GM06990 (cell line): Measurements from ENCODE around the gene TAF3.

Experiments
- DNase-seq: peaks from one replicate; pipeline ENCODE4 v3.0.0-alpha.2; 2011; ENCODE audit not compliant: insufficient read length; ENCODE audit errors: extremely low read depth
- H3K27me3 ChIP-seq: replicated peaks from 2 replicates; pipeline ENCODE4 v1.6.0; 2011; ENCODE audit warnings: low read length; ENCODE audit not compliant: control insufficient read depth, insufficient read depth
- H3K36me3 ChIP-seq: 2 replicates; pipeline ENCODE4 v1.5.1; 2011; ENCODE audit warnings: low read length; ENCODE audit not compliant: control insufficient read depth, insufficient read depth
- H3K4me3 ChIP-seq: replicated peaks from 2 replicates; pipeline ENCODE4 v1.5.1; 2011; ENCODE audit warnings: low read depth, mild to moderate bottlenecking, control low read depth, low read length
- TF ChIP-seq, protein P1 (sequence below): IDR thresholded peaks from 2 replicates; pipeline ENCODE4 v1.5.1; 2011; ENCODE audit warnings: low read length, control low read depth, mild to moderate bottlenecking, inconsistent platforms; ENCODE audit not compliant: insufficient read depth, poor library complexity, severe bottlenecking

Gene TAF3

GRCh38 chr10:8047452-8048280 lies 229.4 kb downstream of the TAF3 start:
- DNase-seq: peak; percentile 52
- TF ChIP-seq, protein P1, sequence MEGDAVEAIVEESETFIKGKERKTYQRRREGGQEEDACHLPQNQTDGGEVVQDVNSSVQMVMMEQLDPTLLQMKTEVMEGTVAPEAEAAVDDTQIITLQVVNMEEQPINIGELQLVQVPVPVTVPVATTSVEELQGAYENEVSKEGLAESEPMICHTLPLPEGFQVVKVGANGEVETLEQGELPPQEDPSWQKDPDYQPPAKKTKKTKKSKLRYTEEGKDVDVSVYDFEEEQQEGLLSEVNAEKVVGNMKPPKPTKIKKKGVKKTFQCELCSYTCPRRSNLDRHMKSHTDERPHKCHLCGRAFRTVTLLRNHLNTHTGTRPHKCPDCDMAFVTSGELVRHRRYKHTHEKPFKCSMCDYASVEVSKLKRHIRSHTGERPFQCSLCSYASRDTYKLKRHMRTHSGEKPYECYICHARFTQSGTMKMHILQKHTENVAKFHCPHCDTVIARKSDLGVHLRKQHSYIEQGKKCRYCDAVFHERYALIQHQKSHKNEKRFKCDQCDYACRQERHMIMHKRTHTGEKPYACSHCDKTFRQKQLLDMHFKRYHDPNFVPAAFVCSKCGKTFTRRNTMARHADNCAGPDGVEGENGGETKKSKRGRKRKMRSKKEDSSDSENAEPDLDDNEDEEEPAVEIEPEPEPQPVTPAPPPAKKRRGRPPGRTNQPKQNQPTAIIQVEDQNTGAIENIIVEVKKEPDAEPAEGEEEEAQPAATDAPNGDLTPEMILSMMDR: no peak
- Histone ChIP-seq H3K4me3 (peak overlapping the region; percentile 44), H3K27me3 (peaks cover 4% of the 10 kb centered on the region), H3K36me3 (no peaks in the 10 kb centered on the region)

GRCh38 chr10:8048281-8049008 lies 230.1 kb downstream of the TAF3 start:
- TF ChIP-seq, protein P1: no peak
- H3K36me3 ChIP-seq: no peaks in the 10 kb centered on the region
- peaks cover 4% of the 10 kb centered on the region for H3K27me3 ChIP-seq
- DNase-seq: peak; percentile 67
- peak overlapping the region; percentile 44 for H3K4me3 ChIP-seq

DNA sequence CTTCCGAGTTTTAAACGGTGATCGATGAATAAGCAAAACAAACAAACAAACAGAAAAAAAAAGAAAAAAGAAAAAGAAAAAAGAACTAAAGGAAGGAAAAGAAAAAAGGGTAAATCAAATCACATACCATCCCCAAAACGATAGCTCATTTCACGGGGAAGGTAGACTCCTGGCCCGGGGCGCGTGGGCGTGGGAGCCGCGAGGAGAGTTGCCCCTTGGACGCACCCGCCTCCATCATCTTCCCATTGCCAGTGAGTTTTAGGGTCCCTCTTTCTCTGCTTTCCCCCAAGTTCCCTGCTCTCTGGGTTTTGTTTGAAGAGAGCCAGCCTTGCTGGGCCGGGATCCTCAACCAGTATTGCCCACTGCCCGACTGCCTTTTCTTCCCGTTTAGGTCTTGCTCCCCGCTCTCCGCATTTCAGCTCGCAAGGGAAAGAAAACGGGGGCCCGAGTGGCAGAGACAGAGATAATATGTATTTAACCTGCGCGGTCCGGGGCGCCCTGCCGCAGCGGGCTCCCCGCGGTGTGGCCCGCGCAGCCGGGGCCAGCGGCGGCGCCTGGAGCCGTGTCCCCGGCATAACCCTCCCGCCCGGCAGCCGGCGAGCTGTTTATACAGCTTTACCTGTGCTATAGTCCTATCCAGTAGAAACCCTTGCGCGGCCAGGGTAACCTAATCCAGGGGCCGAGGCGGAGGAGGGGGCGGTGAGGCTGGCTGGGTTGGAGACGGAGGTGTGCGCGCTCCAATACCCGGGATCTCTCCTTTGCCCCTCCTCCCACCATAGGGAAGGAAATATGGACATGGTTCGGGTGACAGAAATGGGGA lies 230.9 kb downstream of the TAF3 start:
- Histone ChIP-seq H3K36me3 (no peaks in the 10 kb centered on the region), H3K27me3 (peaks cover 3% of the 10 kb centered on the region), H3K4me3 (peak overlapping the region; percentile 50)
- DNase-seq: peak; percentile 44
- TF ChIP-seq, protein P1: no peak

DNA sequence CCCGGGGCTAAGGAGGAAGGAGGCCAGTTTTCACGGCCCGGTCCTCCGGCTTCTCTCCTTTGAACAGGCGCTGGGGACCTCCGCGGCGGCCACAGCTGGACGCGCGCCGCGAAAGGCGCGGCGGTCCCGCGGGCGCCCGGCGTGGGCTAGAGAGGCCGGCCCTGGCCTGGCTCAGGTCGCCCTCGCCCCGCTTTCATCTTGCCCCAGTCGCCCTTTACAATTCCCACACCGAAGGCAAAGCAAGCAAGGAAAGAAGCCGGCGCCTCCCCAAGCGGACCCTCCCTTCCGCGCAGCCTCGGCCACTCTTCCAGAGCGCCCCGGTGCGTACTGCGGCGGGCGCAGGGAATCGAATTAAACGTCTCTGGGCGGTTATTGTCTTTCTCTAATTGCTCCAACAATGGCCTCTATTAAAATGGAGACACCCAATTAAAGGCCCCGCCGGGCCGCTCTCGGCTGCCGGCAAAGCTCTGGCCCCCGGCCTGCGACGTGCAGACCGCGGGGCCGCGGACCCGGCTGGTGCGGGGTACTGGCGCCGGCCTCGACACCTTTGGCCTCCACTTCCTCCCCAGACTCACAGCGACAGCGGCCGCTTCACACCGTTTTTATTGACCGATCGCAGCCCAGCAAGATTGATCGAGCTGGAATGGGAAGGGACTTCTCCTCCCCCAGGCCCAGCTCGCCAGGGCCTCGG lies 231.7 kb downstream of the TAF3 start:
- H3K27me3 ChIP-seq: peaks cover 3% of the 10 kb centered on the region
- DNase-seq: no peak
- H3K4me3 ChIP-seq: peak overlapping the region; percentile 50
- H3K36me3 ChIP-seq: no peaks in the 10 kb centered on the region
- TF ChIP-seq, protein P1: no peak

DNA sequence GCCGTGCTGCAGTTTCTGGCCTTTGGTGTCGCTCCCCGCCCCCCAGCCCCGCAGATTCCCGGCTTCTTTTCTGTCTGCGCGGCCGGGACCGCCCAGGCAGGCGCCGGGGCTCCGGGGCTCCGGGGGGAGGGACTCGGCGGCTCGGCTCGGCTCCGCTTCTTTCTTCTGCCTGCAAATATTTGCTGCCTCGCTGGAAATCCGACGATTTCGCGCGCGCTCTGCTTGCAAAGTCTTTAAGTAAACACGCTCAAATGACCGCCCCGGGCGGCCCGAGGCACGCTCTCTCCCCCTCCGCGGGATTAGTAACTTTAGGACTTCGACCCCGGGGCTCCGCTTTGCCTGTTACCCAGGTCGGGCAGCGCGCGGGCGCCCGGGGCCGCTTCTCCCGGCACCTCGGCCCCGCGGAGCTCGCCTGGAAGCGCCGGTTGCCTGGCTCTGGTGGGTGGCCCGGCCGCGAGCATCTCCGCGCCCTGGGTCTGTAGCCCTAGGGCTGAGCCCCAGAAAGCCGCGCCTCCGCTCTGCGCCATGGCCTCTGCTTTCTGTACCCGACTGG lies 232.3 kb downstream of the TAF3 start:
- H3K36me3 ChIP-seq: no peaks in the 10 kb centered on the region
- H3K4me3 ChIP-seq: peak overlapping the region; percentile 50
- H3K27me3 ChIP-seq: peaks cover 1% of the 10 kb centered on the region; the same call in 1 of the 2 replicates
- peak; percentile 62 for DNase-seq
- TF ChIP-seq, protein P1: no peak
